ENCODE data around the gene COMMD9. TPM values are rescaled to one million over a fixed set of nuclear protein-coding genes. Genes with fewer than 3 reads are reported as not detected.

COMMD9 gene
- total RNA-seq, 2 experiments from 2014 or later: 33.6 to 34.6 TPM

DNA sequence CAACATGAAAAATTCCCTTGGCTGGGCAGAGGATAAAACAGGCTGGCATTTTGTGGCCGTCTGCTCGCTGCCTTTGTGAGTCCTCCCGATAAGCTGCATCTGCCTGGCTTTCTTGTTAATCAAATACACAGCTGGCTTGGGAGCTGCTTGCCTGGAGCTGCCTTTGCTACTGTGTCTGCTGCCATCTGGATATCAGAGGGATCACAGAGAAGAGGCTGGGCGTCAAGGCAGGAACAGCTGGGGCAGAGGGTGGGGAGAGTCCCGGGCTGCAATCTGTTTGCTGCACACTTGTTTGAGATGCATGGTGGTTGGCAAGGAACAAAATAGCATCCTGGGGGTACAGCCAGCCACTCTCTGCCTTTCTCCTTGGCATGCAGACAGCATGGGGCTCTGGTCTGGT, 36.0 kb downstream of the COMMD9 start:
- Histone ChIP-seq H3K27me3 (ENCODE audit: control insufficient read depth in 1 of 2, insufficient read depth in 2 of 2, low read length in 2 of 2) (peaks cover 8 to 15% of the 10 kb centered on the region in 2 experiments), H3K9me3 (ENCODE audit: control insufficient read depth in 1 of 2, insufficient read depth in 1 of 2, low read length in 2 of 2) (no peaks in the 10 kb centered on the region), H3K4me1 (ENCODE audit: insufficient read depth, low read length) (no peaks in the 10 kb centered on the region), H3K27ac (ENCODE audit: low read depth in 1 of 2, low read length in 2 of 2) (no peak overlapping the region), H3K4me3 (ENCODE audit: low read length) (no peak overlapping the region), H3K36me3 (ENCODE audit: insufficient read depth, low read length) (no peaks in the 10 kb centered on the region)
- Mint-ChIP-seq H3K36me3 (ENCODE audit: low read depth) (no peaks in the 10 kb centered on the region), H3K27ac (no peak overlapping the region), H3K4me3 (no peak overlapping the region), H3K9me3 (no peaks in the 10 kb centered on the region), H3K4me1 (ENCODE audit: low read depth) (no peaks in the 10 kb centered on the region), H3K27me3 (peaks cover 51% of the 10 kb centered on the region)
- intact Hi-C loops (cut with DNase I, micrococcal nuclease): no loop called here
- DNase-seq: no peak
- ChIA-PET CTCF (interaction anchor here (0.7 kb wide), 1 partner anchor 22 kb away, joined by 3 read pairs; no protein-coding TSS in a partner anchor), POLR2A (no interaction called here)
- no peak for ATAC-seq (ENCODE audit: poor library complexity)
- TF ChIP-seq, protein P1, sequence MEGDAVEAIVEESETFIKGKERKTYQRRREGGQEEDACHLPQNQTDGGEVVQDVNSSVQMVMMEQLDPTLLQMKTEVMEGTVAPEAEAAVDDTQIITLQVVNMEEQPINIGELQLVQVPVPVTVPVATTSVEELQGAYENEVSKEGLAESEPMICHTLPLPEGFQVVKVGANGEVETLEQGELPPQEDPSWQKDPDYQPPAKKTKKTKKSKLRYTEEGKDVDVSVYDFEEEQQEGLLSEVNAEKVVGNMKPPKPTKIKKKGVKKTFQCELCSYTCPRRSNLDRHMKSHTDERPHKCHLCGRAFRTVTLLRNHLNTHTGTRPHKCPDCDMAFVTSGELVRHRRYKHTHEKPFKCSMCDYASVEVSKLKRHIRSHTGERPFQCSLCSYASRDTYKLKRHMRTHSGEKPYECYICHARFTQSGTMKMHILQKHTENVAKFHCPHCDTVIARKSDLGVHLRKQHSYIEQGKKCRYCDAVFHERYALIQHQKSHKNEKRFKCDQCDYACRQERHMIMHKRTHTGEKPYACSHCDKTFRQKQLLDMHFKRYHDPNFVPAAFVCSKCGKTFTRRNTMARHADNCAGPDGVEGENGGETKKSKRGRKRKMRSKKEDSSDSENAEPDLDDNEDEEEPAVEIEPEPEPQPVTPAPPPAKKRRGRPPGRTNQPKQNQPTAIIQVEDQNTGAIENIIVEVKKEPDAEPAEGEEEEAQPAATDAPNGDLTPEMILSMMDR (IDR thresholded peaks at IDR 0.05): no peak

DNA sequence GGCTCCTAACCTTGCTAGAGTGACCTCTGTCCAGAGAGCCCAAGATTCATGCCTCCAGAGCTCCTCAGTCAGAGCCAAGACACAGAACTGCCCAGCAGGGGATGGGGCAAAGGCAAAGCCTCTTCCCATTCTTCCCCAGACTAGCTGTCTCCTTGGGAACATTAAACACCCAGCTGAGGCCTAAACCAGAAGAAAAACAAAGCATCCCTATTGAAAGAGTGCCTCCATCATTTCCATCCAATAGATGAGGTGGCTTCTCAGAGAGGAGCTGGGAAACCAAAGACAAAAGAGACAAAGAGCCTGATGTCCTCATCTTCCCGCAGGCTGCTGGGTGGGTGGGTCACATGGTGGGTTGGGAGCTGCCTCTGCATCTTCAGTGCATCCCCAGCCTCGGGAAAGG, 37.4 kb downstream of the COMMD9 start:
- no peaks in the 10 kb centered on the region for H3K36me3 ChIP-seq (ENCODE audit: insufficient read depth, low read length)
- no peak for DNase-seq

DNA sequence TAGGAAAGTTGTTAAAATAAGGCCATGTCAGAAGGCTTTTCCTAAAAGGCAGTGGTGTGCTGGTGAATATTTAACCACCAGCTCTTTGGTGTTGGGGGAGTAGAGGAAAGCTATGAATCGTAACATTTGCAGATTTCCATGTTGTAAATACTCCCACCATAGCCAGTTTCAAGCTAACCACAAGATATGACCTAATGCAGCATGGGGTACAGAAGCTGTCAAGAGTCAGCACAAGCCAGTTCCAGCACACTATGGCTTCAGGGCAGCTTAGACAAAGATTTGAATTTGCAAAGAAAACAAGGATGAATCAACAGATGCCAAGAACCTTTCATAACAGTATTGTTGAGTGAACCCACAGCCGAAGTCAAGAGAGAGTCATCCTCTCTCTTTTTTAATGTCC, 40.0 kb downstream of the COMMD9 start:
- DNase-seq (no peak), ATAC-seq (ENCODE audit: poor library complexity) (no peak)
- no peaks in the 10 kb centered on the region for H3K36me3 Mint-ChIP-seq (ENCODE audit: low read depth)
- no peaks in the 10 kb centered on the region for H3K9me3 ChIP-seq (ENCODE audit: control insufficient read depth in 1 of 2, insufficient read depth in 1 of 2, low read length in 2 of 2)
- peaks cover 72% of the 10 kb centered on the region for H3K27me3 Mint-ChIP-seq
- no peak overlapping the region for H3K4me3 Mint-ChIP-seq
- no peaks in the 10 kb centered on the region for H3K4me1 ChIP-seq (ENCODE audit: insufficient read depth, low read length)
- CTCF ChIA-PET: no interaction called here
- no peaks in the 10 kb centered on the region for H3K36me3 ChIP-seq (ENCODE audit: insufficient read depth, low read length)
- no peak overlapping the region for H3K27ac Mint-ChIP-seq
- TF ChIP-seq, protein P1 (IDR thresholded peaks at IDR 0.05): no peak
- H3K27me3 ChIP-seq (ENCODE audit: control insufficient read depth in 1 of 2, insufficient read depth in 2 of 2, low read length in 2 of 2): peaks cover 12 to 17% of the 10 kb centered on the region in 2 experiments
- H3K27ac ChIP-seq (ENCODE audit: low read depth in 1 of 2, low read length in 2 of 2): no peak overlapping the region
- no peaks in the 10 kb centered on the region for H3K4me1 Mint-ChIP-seq (ENCODE audit: low read depth)
- intact Hi-C loops (cut with DNase I, micrococcal nuclease): no loop called here
- no peak overlapping the region for H3K4me3 ChIP-seq (ENCODE audit: low read length)
- no peaks in the 10 kb centered on the region for H3K9me3 Mint-ChIP-seq
- POLR2A ChIA-PET: no interaction called here

More for the DNA sequence above, 37.4 kb downstream of the COMMD9 start:
- Mint-ChIP-seq H3K36me3 (ENCODE audit: low read depth) (no peaks in the 10 kb centered on the region), H3K9me3 (no peaks in the 10 kb centered on the region), H3K4me1 (ENCODE audit: low read depth) (no peaks in the 10 kb centered on the region), H3K27me3 (peaks cover 52% of the 10 kb centered on the region), H3K27ac (no peak overlapping the region), H3K4me3 (no peak overlapping the region)
- H3K27me3 ChIP-seq (ENCODE audit: control insufficient read depth in 1 of 2, insufficient read depth in 2 of 2, low read length in 2 of 2): peaks cover 13 to 17% of the 10 kb centered on the region in 2 experiments
- ChIA-PET CTCF (interaction anchor here (1.3 kb wide), 1 partner anchor 14 kb away, joined by 3 read pairs; no protein-coding TSS in a partner anchor), POLR2A (no interaction called here)
- intact Hi-C loops (cut with DNase I, micrococcal nuclease): no loop called here
- H3K4me1 ChIP-seq (ENCODE audit: insufficient read depth, low read length): no peaks in the 10 kb centered on the region
- H3K9me3 ChIP-seq (ENCODE audit: control insufficient read depth in 1 of 2, insufficient read depth in 1 of 2, low read length in 2 of 2): no peaks in the 10 kb centered on the region
- TF ChIP-seq, protein P1 (IDR thresholded peaks at IDR 0.05): no peak
- no peak overlapping the region for H3K4me3 ChIP-seq (ENCODE audit: low read length)
- no peak for ATAC-seq (ENCODE audit: poor library complexity)
- H3K27ac ChIP-seq (ENCODE audit: low read depth in 1 of 2, low read length in 2 of 2): no peak overlapping the region
